ENCODE measurements around the gene AHNAK2. TPM values are rescaled to one million over a fixed set of nuclear protein-coding genes. Genes with fewer than 3 reads are reported as not detected.

AHNAK2 gene
- total and polyA plus RNA-seq, 3 donors from 2014 or later, result 10.8 to 15.1 (median 12.8) TPM

- Histone ChIP-seq H3K36me3 (ENCODE audit: low read depth, missing control alignments) (no peaks in the 10 kb centered on the region), H3K9me3 (no peaks in the 10 kb centered on the region), H3K27ac (no peak overlapping the region), H3K27me3 (no peaks in the 10 kb centered on the region), H3K4me3 (no peak overlapping the region), H3K4me1 (no peaks in the 10 kb centered on the region)
- WGBS, 2 donors, result 95% methylated on average over 4 to 19 of the region's 19 CpGs
- DNase-seq, result no peak
- TF ChIP-seq, protein P1, sequence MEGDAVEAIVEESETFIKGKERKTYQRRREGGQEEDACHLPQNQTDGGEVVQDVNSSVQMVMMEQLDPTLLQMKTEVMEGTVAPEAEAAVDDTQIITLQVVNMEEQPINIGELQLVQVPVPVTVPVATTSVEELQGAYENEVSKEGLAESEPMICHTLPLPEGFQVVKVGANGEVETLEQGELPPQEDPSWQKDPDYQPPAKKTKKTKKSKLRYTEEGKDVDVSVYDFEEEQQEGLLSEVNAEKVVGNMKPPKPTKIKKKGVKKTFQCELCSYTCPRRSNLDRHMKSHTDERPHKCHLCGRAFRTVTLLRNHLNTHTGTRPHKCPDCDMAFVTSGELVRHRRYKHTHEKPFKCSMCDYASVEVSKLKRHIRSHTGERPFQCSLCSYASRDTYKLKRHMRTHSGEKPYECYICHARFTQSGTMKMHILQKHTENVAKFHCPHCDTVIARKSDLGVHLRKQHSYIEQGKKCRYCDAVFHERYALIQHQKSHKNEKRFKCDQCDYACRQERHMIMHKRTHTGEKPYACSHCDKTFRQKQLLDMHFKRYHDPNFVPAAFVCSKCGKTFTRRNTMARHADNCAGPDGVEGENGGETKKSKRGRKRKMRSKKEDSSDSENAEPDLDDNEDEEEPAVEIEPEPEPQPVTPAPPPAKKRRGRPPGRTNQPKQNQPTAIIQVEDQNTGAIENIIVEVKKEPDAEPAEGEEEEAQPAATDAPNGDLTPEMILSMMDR (IDR thresholded peaks at IDR 0.05), result no peak
- TF ChIP-seq POLR2A (IDR thresholded peaks at IDR 0.05), result no peak
- intact Hi-C loops (cut with DNase I; ENCODE audit: low total_unique reads), result no loop called here
These were observed 29.6 kb upstream of the AHNAK2 start for GRCh38 chr14:105007593-105008264.

DNA sequence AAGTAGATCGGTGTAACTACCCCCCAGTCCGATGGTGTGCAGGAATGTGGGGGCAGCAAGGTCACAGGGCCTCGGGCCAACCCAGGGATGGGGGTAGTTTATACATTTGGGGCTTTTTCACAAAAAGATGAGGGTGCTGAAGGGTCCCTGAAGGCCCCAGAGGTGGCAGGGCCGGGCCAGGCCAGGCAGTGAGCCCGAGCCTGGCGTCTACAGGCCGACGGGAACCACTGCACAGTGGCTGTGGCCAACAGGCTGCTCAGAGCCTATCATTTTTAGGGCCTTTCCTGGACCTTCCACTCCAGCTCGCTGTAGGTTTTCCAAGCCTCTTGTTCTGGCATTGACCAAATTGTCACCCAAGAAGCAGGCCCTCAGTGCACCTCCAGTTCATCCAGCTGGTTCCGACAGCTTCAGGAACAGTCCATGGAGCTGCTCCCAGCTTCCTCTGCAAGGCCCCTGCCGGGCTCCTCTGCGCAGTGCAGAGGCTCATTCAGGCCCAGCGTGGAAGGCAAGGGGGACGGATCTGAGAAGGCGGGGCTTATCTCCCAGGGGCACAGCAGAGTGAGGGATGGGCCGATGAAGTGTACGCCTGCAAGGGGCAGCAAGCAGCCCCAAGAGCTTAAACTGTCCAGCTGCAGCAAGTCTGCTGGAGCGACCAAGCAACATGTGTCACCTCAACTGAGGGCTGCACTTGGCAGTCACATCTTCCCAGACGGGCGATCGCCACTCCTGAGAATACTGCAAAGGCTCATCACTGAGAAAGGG, 28.8 kb upstream of the AHNAK2 start:
- H3K9me3 ChIP-seq, result no peaks in the 10 kb centered on the region
- no peaks in the 10 kb centered on the region for H3K36me3 ChIP-seq (ENCODE audit: low read depth, missing control alignments)
- WGBS, 2 donors, result 76 to 88% methylated on average over 21 of the region's 21 CpGs
- no peak for DNase-seq
- H3K27me3 ChIP-seq, result no peaks in the 10 kb centered on the region
- H3K27ac ChIP-seq, result no peak overlapping the region
- H3K4me3 ChIP-seq, result no peak overlapping the region
- intact Hi-C loops (cut with DNase I; ENCODE audit: low total_unique reads), result no loop called here
- no peak for TF ChIP-seq POLR2A (IDR thresholded peaks at IDR 0.05)
- TF ChIP-seq, protein P1 (IDR thresholded peaks at IDR 0.05), result no peak
- no peaks in the 10 kb centered on the region for H3K4me1 ChIP-seq

DNA sequence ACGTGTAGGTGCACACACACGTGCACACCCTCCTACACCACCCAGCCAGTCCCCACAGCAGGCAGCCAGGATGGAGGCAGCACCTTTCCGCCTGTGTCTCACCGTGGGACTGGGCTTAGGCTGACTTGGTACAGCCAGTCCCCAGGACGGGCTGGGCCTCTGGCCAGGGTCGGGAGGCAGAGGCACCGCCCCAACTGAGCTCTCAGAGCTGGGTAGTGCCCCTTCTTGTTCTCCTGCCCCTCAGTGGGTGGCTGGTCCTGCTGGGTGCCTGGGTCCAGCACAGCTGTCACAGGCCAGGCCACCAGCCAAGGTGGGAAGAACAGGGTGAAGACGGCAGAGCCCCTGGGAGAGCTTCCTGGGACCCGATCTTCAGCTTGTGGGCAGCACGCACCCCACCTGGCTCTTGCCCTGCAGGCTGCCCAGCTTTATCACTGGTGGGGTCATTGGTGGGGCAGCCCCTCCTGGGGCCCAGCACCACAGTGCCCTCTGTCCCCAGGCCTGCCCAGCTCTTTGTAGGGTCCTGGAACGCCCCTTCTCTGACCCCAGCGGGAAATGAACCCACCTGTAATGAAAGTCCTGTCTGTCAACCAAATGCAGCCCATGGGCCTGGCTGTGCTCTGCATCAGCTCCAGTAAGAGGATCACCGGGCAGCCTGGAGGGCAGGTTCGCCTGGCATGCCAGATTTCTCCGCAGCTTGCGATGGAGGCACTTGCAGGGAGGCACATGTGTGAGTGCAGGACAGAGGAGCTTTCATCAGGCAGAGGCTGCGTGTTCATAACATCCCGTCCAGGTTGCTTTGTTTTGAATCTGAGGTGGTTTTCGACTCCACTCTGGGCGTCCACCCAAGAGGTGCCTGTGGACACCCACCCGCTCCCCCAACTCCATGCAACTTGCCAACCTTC, 28.0 kb upstream of the AHNAK2 start:
- TF ChIP-seq POLR2A (IDR thresholded peaks at IDR 0.05), result no peak
- TF ChIP-seq, protein P1 (IDR thresholded peaks at IDR 0.05), result no peak
- Histone ChIP-seq H3K36me3 (ENCODE audit: low read depth, missing control alignments) (no peaks in the 10 kb centered on the region), H3K4me3 (no peak overlapping the region), H3K9me3 (no peaks in the 10 kb centered on the region), H3K27ac (no peak overlapping the region), H3K27me3 (no peaks in the 10 kb centered on the region), H3K4me1 (no peaks in the 10 kb centered on the region)
- DNase-seq, result no peak
- WGBS, 2 donors, result 85 to 94% methylated on average over 10 to 21 of the region's 21 CpGs
- intact Hi-C loops (cut with DNase I; ENCODE audit: low total_unique reads), result no loop called here

DNA sequence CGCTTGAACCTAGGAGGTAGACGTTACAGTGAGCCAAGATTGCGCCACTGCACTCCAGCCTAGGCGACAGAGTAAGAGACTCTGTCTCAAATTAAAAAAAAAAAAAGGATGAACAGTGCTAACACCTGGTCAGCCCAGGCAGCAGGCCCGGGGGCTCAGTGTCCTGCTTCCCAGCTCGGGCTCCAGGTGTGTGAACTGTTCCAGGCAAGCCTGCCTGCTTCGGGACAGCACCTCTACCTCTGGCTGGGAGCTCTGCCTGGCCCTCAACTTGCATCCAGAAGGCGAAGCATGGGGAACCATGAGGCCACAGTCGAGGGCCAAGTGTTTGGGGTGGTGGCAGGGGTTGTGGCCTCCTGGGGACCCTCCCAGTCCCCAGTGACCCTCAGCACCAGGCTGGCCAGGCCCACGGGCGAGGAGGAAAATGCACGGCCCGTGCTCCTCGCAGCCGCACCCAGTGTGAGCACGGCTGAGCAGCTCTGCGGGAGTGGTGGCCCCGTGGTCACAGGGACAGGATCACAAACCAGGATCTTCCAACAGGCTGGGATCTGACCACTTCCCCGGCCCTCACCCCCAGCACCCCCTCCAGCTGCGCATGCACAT, 27.3 kb upstream of the AHNAK2 start:
- no peaks in the 10 kb centered on the region for H3K9me3 ChIP-seq
- intact Hi-C loops (cut with DNase I; ENCODE audit: low total_unique reads), result no loop called here
- no peak overlapping the region for H3K4me3 ChIP-seq
- H3K27me3 ChIP-seq, result no peaks in the 10 kb centered on the region
- DNase-seq, result no peak
- no peaks in the 10 kb centered on the region for H3K4me1 ChIP-seq
- no peak overlapping the region for H3K27ac ChIP-seq
- 91 to 95% methylated on average over 5 to 19 of the region's 20 CpGs for WGBS, 2 donors
- no peaks in the 10 kb centered on the region for H3K36me3 ChIP-seq (ENCODE audit: low read depth, missing control alignments)
- TF ChIP-seq, protein P1 (IDR thresholded peaks at IDR 0.05), result no peak
- no peak for TF ChIP-seq POLR2A (IDR thresholded peaks at IDR 0.05)

Measured in testis (tissue), 3 donors.